K562 (cell line): ENCODE measurements around the gene EPC2. TPM values are rescaled to one million over a fixed set of nuclear protein-coding genes. Genes with fewer than 3 reads are reported as not detected.

ENCODE experiments used
- AFF1 ChIP-seq, 2 experiments: fragments of 450-650 bp; IDR thresholded peaks; 2 replicates each; pipeline ENCODE4 v1.6.1; 2018; ENCODE audit warnings: mild to moderate bottlenecking in 2 of 2, low read depth in 1 of 2; ENCODE audit not compliant: partially characterized antibody in 2 of 2
- CTCF ChIP-seq, 3 experiments: IDR thresholded peaks in 2 of 3; conservative IDR thresholded peaks in 1 of 3; 2 replicates each; pipeline ENCODE4 v1.5.1; 2011 to 2012; ENCODE audit warnings: low read length in 3 of 3, mild to moderate bottlenecking in 3 of 3, control low read depth in 2 of 3, improper control_type of control experiment in 1 of 3, inconsistent platforms in 1 of 3, low read depth in 1 of 3, mixed read lengths in 1 of 3, moderate library complexity in 1 of 3; ENCODE audit not compliant: insufficient read depth in 2 of 3
- FOSL1 ChIP-seq: fragments of 200-800 bp; sonication (Bioruptor generic); conservative IDR thresholded peaks from 2 replicates; pipeline ENCODE4 v1.6.1; 2016; ENCODE audit warnings: missing genetic modification characterization, missing compliant biosample characterization
- FOXA1 ChIP-seq: fragments of 450-650 bp; IDR thresholded peaks from 2 replicates; pipeline ENCODE4 v1.6.1; 2016; ENCODE audit warnings: mild to moderate bottlenecking, borderline replicate concordance
- FOXJ2 ChIP-seq: fragments of 200-800 bp; sonication (Bioruptor generic); IDR thresholded peaks from 2 replicates; pipeline ENCODE4 v1.6.1; 2016; ENCODE audit warnings: missing genetic modification characterization, missing compliant biosample characterization
- HDAC2 ChIP-seq: fragments of 450-650 bp; IDR thresholded peaks from 2 replicates; pipeline ENCODE4 v1.6.1; 2016; ENCODE audit warnings: mild to moderate bottlenecking
- IRF9 ChIP-seq: fragments of 450-650 bp; IDR thresholded peaks from 2 replicates; pipeline ENCODE4 v1.6.1; 2016; ENCODE audit warnings: missing biosample characterization, missing genetic modification characterization
- KDM2B ChIP-seq: fragments of 250-450 bp; sonication (Bioruptor Pico); IDR thresholded peaks from 2 replicates; pipeline ENCODE4 v1.8.0; 2021; ENCODE audit warnings: mild to moderate bottlenecking, moderate library complexity
- MECOM ChIP-seq: fragments of 250-450 bp; sonication (Bioruptor Pico); IDR thresholded peaks from 2 replicates; pipeline ENCODE4 v1.8.0; 2022; ENCODE audit warnings: inconsistent platforms
- MTA3 ChIP-seq: fragments of 450-650 bp; formaldehyde crosslinking; IDR thresholded peaks from 2 replicates; pipeline ENCODE4 v1.6.1; 2017; ENCODE audit warnings: mild to moderate bottlenecking, borderline replicate concordance
- NEUROD1 ChIP-seq: fragments of 150-350 bp; IDR thresholded peaks from 2 replicates; pipeline ENCODE4 v1.6.1; 2014; ENCODE audit warnings: borderline replicate concordance, low read length, low read depth; ENCODE audit not compliant: partially characterized antibody
- PATZ1 ChIP-seq: fragments of 250-450 bp; sonication (Bioruptor Pico); IDR thresholded peaks from 2 replicates; pipeline ENCODE4 v1.5.0; 2020; ENCODE audit warnings: mild to moderate bottlenecking, borderline replicate concordance
- SMC3 ChIP-seq: conservative IDR thresholded peaks from 2 replicates; pipeline ENCODE4 v1.6.1; 2011; ENCODE audit warnings: low read depth, low read length, improper control_type of control experiment; ENCODE audit not compliant: insufficient read depth
- SPI1 ChIP-seq: IDR thresholded peaks from 2 replicates; pipeline ENCODE4 v1.6.1; 2011; ENCODE audit warnings: low read depth, low read length, control low read depth, borderline replicate concordance
- ZNF444 ChIP-seq: fragments of 250-450 bp; sonication (Bioruptor Pico); IDR thresholded peaks from 2 replicates; pipeline ENCODE4 v1.4.0; 2020; ENCODE audit warnings: mild to moderate bottlenecking, moderate library complexity
- polyA plus RNA-seq, 8 experiments: library from polyadenylated mRNA; depleted of rRNA in 4 of 8; stranded (reverse) in 5 of 8; unstranded in 3 of 8; fragments of >200 nt; fragmentation: Nextera tagmentation in 2 of 8; fragmentation: Illumina TruSeq in 1 of 8; extraction: Ambion mirVana in 2 of 8; extraction: Trizol in 1 of 8; gene quantifications; 2 replicates each; pipeline versions ENCODE4 v1.2.1 to v1.2.3, GENCODE V29; 2011 to 2014; ENCODE audit warnings: inconsistent platforms in 1 of 8, missing spikeins in 1 of 8
- total RNA-seq, 7 experiments: library from RNA; depleted of rRNA in 6 of 7; stranded (reverse); fragments of >200 nt in 6 of 7; fragmentation: Illumina TruSeq in 2 of 7; extraction: Trizol in 2 of 7; gene quantifications; 2 replicates each; pipeline versions ENCODE4 v1.2.1 to v1.2.3, GENCODE V29; 2011 to 2021; ENCODE audit warnings: low replicate concordance in 1 of 7

EPC2 gene
- total and polyA plus RNA-seq, 9 of the 15 experiments (the other 6 are each of a cell fraction or from before 2014, with no cell fraction given): 7.0 to 35.8 (median 29.1) TPM

- TF ChIP-seq KDM2B (CRISPR knock-in tag) (no peak), SMC3 (0 out of 2 replicates have a peak, but pooled peaks have one; percentile 20), MTA3 (no peak), FOXJ2 (tag) (0 out of 2 replicates have a peak, but pooled peaks have one; percentile 32), HDAC2 (no peak), NEUROD1 (no peak), ZNF444 (CRISPR knock-in tag) (no peak), MECOM (no peak), AFF1 (IDR thresholded peaks at IDR 0.05; ENCODE audit: low read depth in 1 of 2, partially characterized antibody in 2 of 2) (no peak), FOXA1 (no peak), CTCF (IDR thresholded peaks at IDR 0.05 in 2 of 3, conservative IDR thresholded peaks at IDR 0.05 in 1 of 3; ENCODE audit: insufficient read depth in 2 of 3, low read depth in 1 of 3, low read length in 3 of 3) (peak; percentile 60 to 75 (median 67); a peak in 5 of 6 replicates), SPI1 (no peak), PATZ1 (CRISPR knock-in tag) (no peak), IRF9 (tag) (no peak), FOSL1 (no peak)
These were observed 29.8 kb downstream of the EPC2 start (continued) for GRCh38 chr2:148674063-148675020.
